ENCODE measurements around the gene PLCB3. TPM values are rescaled to one million over a fixed set of nuclear protein-coding genes. Genes with fewer than 3 reads are reported as not detected.
A peak's percentile ranks its signal among the peaks of the same experiment; 100 is the strongest.

PLCB3 gene
- total and polyA plus RNA-seq, 2 of the 13 experiments (the other 11 are each of a cell fraction or from before 2014, with no cell fraction given), result 7.5 to 13.8 TPM

DNA sequence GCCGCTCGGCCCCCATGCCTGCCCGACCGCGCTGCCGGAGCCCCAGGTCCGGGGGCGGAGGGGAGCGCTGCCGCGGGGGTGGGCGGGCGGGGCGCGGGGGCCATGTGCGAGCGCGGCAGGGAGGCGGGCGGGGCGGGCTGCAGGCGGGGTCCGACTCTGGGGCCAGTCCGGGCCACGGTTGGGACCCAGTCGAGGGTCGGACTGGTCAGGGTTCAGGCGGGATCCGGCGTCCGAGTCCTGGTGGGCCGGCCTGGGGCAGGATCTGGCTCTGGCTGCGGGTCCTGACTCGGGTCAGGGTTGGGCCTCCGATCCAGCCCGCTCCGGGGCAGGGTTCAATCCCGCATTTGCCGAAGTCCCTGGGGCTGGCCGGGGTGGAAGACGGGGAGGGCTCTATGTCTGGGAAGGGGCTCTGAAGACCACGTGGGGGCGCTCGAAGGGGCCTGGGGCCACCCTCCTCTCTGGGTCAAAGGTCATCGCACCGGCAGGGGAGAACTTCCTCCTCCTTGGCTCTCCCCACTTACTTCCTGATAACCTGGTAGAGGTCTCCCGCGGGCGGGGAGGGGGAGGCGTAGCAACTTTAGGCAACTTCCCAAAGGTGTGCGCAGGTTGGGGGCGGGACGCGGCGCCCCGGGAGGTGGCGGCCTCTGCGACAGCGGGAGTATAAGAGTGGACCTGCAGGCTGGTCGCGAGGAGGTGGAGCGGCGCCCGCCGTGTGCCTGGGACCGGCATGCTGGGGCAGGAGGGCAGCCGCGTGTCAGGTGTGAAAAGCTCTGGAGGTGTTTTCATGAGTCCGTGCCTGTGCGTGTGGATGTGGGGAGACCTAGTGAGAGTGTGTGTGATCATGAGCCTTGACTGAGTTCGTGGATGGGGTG is 54.6 kb downstream of the PLCB3 start (continued):
- TF ChIP-seq, protein P1, sequence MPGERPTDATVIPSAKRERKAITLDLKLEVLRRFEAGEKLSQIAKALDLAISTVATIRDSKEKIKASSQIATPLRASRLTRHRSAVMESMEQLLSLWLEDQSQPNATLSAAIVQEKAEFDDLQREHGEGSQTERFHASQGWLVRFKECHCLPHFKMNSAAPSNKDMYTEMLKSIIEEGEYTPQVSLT (CRISPR knock-in tag; IDR thresholded peaks at IDR 0.05; ENCODE audit: borderline replicate concordance, low read depth), result no peak
- TF ChIP-seq NKX3-1 (CRISPR knock-in tag; IDR thresholded peaks at IDR 0.05) (no peak), NFIB (CRISPR knock-in tag; IDR thresholded peaks at IDR 0.05; ENCODE audit: borderline replicate concordance) (no peak), ZNF251 (CRISPR knock-in tag; IDR thresholded peaks at IDR 0.05) (no peak), ZNF124 (CRISPR knock-in tag; IDR thresholded peaks at IDR 0.05) (no peak; the same call in 1 of the 2 replicates), ZNF501 (CRISPR knock-in tag; IDR thresholded peaks at IDR 0.05) (peak; percentile 73), ELF1 (CRISPR knock-in tag; IDR thresholded peaks at IDR 0.05) (peak; percentile 79), ZNF703 (CRISPR knock-in tag; IDR thresholded peaks at IDR 0.05; ENCODE audit: borderline replicate concordance) (no peak; the same call in 1 of the 2 replicates), ZNF224 (CRISPR knock-in tag; IDR thresholded peaks at IDR 0.05) (0 out of 2 replicates have a peak, but pooled peaks have one; percentile 52), MTF1 (CRISPR knock-in tag; IDR thresholded peaks at IDR 0.05) (no peak), TOE1 (CRISPR knock-in tag; IDR thresholded peaks at IDR 0.05) (no peak), IKZF4 (CRISPR knock-in tag; IDR thresholded peaks at IDR 0.05; ENCODE audit: borderline replicate concordance, low read depth, not compliant biosample characterization) (peak; percentile 63), ZNF230 (CRISPR knock-in tag; IDR thresholded peaks at IDR 0.05) (no peak), SMARCC2 (IDR thresholded peaks at IDR 0.05) (no peak)
- TF ChIP-seq, protein P2, sequence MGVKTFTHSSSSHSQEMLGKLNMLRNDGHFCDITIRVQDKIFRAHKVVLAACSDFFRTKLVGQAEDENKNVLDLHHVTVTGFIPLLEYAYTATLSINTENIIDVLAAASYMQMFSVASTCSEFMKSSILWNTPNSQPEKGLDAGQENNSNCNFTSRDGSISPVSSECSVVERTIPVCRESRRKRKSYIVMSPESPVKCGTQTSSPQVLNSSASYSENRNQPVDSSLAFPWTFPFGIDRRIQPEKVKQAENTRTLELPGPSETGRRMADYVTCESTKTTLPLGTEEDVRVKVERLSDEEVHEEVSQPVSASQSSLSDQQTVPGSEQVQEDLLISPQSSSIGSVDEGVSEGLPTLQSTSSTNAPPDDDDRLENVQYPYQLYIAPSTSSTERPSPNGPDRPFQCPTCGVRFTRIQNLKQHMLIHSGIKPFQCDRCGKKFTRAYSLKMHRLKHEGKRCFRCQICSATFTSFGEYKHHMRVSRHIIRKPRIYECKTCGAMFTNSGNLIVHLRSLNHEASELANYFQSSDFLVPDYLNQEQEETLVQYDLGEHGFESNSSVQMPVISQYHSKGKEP (CRISPR knock-in tag; IDR thresholded peaks at IDR 0.05), result no peak
- TF ChIP-seq, protein P3, sequence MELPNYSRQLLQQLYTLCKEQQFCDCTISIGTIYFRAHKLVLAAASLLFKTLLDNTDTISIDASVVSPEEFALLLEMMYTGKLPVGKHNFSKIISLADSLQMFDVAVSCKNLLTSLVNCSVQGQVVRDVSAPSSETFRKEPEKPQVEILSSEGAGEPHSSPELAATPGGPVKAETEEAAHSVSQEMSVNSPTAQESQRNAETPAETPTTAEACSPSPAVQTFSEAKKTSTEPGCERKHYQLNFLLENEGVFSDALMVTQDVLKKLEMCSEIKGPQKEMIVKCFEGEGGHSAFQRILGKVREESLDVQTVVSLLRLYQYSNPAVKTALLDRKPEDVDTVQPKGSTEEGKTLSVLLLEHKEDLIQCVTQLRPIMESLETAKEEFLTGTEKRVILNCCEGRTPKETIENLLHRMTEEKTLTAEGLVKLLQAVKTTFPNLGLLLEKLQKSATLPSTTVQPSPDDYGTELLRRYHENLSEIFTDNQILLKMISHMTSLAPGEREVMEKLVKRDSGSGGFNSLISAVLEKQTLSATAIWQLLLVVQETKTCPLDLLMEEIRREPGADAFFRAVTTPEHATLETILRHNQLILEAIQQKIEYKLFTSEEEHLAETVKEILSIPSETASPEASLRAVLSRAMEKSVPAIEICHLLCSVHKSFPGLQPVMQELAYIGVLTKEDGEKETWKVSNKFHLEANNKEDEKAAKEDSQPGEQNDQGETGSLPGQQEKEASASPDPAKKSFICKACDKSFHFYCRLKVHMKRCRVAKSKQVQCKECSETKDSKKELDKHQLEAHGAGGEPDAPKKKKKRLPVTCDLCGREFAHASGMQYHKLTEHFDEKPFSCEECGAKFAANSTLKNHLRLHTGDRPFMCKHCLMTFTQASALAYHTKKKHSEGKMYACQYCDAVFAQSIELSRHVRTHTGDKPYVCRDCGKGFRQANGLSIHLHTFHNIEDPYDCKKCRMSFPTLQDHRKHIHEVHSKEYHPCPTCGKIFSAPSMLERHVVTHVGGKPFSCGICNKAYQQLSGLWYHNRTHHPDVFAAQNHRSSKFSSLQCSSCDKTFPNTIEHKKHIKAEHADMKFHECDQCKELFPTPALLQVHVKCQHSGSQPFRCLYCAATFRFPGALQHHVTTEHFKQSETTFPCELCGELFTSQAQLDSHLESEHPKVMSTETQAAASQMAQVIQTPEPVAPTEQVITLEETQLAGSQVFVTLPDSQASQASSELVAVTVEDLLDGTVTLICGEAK (IDR thresholded peaks at IDR 0.05), result no peak
- TF ChIP-seq, protein P3 (CRISPR knock-in tag; IDR thresholded peaks at IDR 0.05), result no peak
- TF ChIP-seq, protein P4, sequence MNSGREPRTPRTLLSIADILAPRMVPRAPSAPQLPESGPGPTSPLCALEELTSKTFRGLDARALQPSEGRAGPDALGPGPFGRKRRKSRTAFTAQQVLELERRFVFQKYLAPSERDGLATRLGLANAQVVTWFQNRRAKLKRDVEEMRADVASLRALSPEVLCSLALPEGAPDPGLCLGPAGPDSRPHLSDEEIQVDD (CRISPR knock-in tag; IDR thresholded peaks at IDR 0.05; ENCODE audit: borderline replicate concordance), result no peak
